ENCODE results near the gene GPR4.

DNA sequence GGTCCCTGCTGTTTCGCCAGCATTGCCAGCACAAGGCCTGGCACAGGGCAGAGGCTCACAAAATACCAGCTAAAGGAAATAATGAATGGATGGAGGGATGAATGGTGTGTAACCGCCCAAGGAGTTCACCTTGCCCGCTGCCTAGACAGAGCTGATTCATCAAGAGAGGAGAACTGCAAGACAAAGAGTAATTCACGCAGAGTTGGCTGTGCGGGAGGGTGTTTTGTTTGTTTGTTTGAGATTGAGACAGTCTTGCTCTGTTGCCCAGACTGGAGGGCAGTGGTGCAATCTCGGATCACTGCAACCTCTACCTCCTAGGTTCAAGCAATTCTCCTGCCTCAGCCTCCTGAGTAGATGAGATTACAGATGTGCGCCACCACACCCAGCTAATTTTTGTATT is 20.4 kb downstream of the GPR4 start:
- TF ChIP-seq, protein P1, sequence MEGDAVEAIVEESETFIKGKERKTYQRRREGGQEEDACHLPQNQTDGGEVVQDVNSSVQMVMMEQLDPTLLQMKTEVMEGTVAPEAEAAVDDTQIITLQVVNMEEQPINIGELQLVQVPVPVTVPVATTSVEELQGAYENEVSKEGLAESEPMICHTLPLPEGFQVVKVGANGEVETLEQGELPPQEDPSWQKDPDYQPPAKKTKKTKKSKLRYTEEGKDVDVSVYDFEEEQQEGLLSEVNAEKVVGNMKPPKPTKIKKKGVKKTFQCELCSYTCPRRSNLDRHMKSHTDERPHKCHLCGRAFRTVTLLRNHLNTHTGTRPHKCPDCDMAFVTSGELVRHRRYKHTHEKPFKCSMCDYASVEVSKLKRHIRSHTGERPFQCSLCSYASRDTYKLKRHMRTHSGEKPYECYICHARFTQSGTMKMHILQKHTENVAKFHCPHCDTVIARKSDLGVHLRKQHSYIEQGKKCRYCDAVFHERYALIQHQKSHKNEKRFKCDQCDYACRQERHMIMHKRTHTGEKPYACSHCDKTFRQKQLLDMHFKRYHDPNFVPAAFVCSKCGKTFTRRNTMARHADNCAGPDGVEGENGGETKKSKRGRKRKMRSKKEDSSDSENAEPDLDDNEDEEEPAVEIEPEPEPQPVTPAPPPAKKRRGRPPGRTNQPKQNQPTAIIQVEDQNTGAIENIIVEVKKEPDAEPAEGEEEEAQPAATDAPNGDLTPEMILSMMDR (conservative IDR thresholded peaks at IDR 0.05; ENCODE audit: low read length), result no peak
- TF ChIP-seq EZH2phosphoT487 (IDR thresholded peaks at IDR 0.05; ENCODE audit: borderline replicate concordance), result no peak

Measured in Loucy (cell line).